ENCODE measurements around the gene CFAP46. TPM values are rescaled to one million over a fixed set of nuclear protein-coding genes. Genes with fewer than 3 reads are reported as not detected.

CFAP46 gene
- total RNA-seq, 4 donors from 2014 or later = 0.29 to 9.0 (median 2.7) TPM

GRCh38 chr10:132809232-132810140 is 132.9 kb downstream of the CFAP46 start:
- TF ChIP-seq POLR2A (IDR thresholded peaks at IDR 0.05) = no peak
- TF ChIP-seq CTCF (IDR thresholded peaks at IDR 0.05) = no peak
- no peak for DNase-seq
- H3K36me3 ChIP-seq = no peaks in the 10 kb centered on the region
- intact Hi-C loops (cut with DNase I; ENCODE audit: low total_unique reads) = no loop called here
- H3K4me1 ChIP-seq = no peaks in the 10 kb centered on the region
- no peak overlapping the region for H3K4me3 ChIP-seq
- no peaks in the 10 kb centered on the region for H3K9me3 ChIP-seq
- no peak overlapping the region for H3K27ac ChIP-seq
- no peaks in the 10 kb centered on the region for H3K27me3 ChIP-seq

- Histone ChIP-seq H3K36me3 (no peaks in the 10 kb centered on the region), H3K27ac (no peak overlapping the region), H3K4me3 (no peak overlapping the region), H3K9me3 (no peaks in the 10 kb centered on the region), H3K27me3 (no peaks in the 10 kb centered on the region), H3K4me1 (no peaks in the 10 kb centered on the region)
- intact Hi-C loops (cut with DNase I; ENCODE audit: low total_unique reads) = no loop called here
- no peak for TF ChIP-seq POLR2A (IDR thresholded peaks at IDR 0.05)
- no peak for TF ChIP-seq CTCF (IDR thresholded peaks at IDR 0.05)
- no peak for DNase-seq
These were observed 133.8 kb downstream of the CFAP46 start for GRCh38 chr10:132808383-132809231.

- no peaks in the 10 kb centered on the region for H3K4me1 ChIP-seq
- no peaks in the 10 kb centered on the region for H3K36me3 ChIP-seq
- TF ChIP-seq CTCF (IDR thresholded peaks at IDR 0.05) (no peak), POLR2A (IDR thresholded peaks at IDR 0.05) (no peak)
- no peaks in the 10 kb centered on the region for H3K27me3 ChIP-seq
- H3K4me3 ChIP-seq = no peak overlapping the region
- no peak overlapping the region for H3K27ac ChIP-seq
- no peak for DNase-seq
- intact Hi-C loops (cut with DNase I; ENCODE audit: low total_unique reads) = no loop called here
- no peaks in the 10 kb centered on the region for H3K9me3 ChIP-seq
These were observed 134.7 kb downstream of the CFAP46 start for GRCh38 chr10:132807621-132808049.

- no peak for TF ChIP-seq POLR2A (IDR thresholded peaks at IDR 0.05)
- no peak for TF ChIP-seq CTCF (IDR thresholded peaks at IDR 0.05)
- no peaks in the 10 kb centered on the region for H3K36me3 ChIP-seq
- H3K27ac ChIP-seq = no peak overlapping the region
- no peak for DNase-seq
- H3K9me3 ChIP-seq = no peaks in the 10 kb centered on the region
- intact Hi-C loops (cut with DNase I; ENCODE audit: low total_unique reads) = no loop called here
- H3K27me3 ChIP-seq = no peaks in the 10 kb centered on the region
- H3K4me3 ChIP-seq = no peak overlapping the region
- no peaks in the 10 kb centered on the region for H3K4me1 ChIP-seq
These were observed 135.8 kb downstream of the CFAP46 start for GRCh38 chr10:132806561-132807003.

All from uterus (tissue), 4 donors.